ENCODE results near the gene GRK2.

The GRK2 gene

DNA sequence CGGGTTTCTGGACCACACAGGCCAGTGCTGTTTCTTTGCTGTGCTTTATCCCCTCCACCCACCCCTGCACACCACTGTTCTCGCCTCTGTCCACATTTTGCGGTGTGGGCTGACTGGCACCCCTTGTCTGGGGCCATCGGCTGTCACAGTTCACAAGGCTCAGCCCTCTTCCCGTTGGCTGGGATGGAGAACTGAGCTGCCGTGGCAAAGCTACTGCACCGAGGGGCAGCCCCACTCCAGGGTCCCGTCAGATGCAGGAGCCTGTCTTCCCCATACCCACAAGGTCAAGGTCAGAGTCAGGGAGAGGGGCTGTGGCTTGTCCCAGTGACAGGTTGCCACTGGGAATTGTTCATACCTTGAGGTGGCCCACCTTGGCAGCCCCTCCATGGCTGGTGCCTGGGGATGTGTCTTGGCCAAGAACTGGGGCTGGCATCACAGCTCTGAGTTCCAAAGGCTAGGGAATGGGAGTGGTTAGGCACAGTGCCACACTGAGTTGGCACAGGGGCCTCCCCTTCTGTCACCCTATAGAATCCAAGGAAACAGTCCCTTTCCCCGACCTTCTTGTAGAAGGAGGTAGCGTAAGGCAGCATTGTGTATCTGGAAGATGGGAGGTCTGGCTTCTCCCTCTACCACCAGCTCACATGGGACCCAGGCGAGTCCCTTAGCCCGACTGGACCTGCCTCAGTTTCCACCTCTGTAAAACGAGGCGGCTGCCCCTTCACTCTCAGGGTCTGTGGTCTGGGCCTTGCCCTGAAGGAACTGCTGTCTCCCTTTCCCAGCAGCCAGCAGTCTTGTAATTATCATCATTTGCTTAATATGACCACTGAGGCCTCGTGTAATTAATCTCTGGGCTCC, 3.4 kb downstream of the GRK2 start:
- no peak for DNase-seq (ENCODE audit: low read depth in 1 of 2, low spot score in 1 of 2)

GRCh38 chr11:67270256-67271204, 4.3 kb downstream of the GRK2 start:
- no peak for DNase-seq (ENCODE audit: low read depth in 1 of 2, low spot score in 1 of 2)

- no peak for DNase-seq (ENCODE audit: low read depth in 1 of 2, low spot score in 1 of 2)
These were observed 4.9 kb downstream of the GRK2 start for GRCh38 chr11:67271205-67271540.

GRCh38 chr11:67271541-67272284, 5.4 kb downstream of the GRK2 start:
- no peak for DNase-seq (ENCODE audit: low read depth in 1 of 2, low spot score in 1 of 2)

- no peak for DNase-seq (ENCODE audit: low read depth in 1 of 2, low spot score in 1 of 2)
These were observed 6.3 kb downstream of the GRK2 start for GRCh38 chr11:67272327-67273259.

GRCh38 chr11:67273260-67273990, 7.2 kb downstream of the GRK2 start:
- no peak for DNase-seq (ENCODE audit: low read depth in 1 of 2, low spot score in 1 of 2)

GRCh38 chr11:67274768-67275605, 8.7 kb downstream of the GRK2 start:
- no peak for DNase-seq (ENCODE audit: low read depth in 1 of 2, low spot score in 1 of 2)

- DNase-seq (ENCODE audit: low read depth in 1 of 2, low spot score in 1 of 2) = no peak
These were observed 9.5 kb downstream of the GRK2 start for GRCh38 chr11:67275606-67276409.

- no peak for DNase-seq (ENCODE audit: low read depth in 1 of 2, low spot score in 1 of 2)
These were observed 10.5 kb downstream of the GRK2 start for GRCh38 chr11:67276781-67277230.

DNA sequence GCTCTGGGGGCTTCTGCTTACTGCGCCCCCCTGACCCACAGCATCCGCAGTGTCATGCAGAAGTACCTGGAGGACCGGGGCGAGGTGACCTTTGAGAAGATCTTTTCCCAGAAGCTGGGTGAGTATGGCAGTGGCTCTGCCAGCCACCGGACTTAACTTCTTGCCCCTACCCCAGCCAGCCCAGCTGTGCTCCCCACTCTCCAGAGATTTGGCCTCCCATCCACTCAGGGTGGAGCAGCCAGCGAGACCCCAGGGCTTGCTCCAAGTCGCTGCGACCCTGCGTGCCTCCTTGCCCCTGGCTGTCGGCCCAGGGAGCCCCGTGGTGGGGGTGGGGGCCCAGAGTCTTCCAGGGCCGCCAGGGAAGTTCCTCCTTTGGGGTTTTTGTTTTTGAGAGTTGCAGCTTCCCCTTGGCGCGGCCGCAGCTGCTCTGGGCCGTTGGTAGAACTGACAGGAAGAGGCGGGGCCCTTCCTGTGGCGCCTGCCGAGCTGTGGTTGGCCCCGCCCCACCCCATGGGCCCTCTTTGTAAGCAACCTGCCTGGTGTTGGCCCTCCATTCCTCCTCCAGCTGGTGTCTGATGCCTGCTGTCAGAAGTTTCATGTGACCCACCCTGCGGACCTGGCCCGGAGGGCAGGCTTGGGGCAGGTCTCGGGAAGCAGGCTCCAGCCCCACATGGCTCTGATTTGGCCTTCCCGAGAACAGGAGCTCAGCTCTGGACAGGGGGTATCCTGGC, 11.1 kb downstream of the GRK2 start:
- DNase-seq (ENCODE audit: low read depth in 1 of 2, low spot score in 1 of 2) = peak; percentile 80 to 84

DNA sequence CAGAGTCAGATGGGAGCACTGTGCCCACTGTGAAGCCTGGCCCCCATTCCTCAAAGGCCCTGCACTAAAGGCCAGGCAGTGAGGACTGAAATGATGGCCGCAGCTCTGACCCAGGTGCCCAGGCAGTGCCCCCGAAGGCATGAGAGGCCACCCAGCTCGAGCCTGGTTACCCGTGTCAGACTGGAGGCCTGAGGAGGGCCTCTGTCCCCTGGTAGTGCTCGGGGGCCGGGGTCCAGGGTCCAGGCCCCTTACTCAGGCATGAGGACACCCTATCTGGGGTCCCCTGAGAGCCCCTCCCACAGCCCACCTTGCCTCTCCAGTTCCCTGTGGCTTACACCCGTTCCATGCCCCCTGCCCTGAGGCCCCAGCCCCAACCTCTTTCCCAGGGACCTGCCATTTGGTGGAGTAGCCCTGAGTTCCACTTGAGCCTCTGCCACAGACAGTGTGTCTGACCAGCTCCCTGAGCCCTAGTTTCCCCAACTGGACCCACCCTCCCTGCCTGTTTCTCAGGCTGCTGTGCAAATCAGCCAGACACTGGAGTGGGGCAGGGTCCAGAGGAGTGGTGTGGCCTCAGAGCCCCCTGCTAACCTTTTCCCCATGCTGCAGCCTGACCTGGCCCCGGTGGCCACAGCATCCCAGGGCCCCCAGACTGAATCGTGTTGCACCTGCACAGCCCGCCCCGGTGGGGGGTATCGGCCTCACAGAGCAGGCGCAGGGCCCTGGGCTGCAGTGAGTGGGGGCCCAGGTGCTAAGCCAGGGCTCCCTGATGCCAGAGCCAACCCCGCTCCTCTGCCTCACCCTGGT, 12.1 kb downstream of the GRK2 start:
- DNase-seq (ENCODE audit: low read depth in 1 of 2, low spot score in 1 of 2) = no peak

DNA sequence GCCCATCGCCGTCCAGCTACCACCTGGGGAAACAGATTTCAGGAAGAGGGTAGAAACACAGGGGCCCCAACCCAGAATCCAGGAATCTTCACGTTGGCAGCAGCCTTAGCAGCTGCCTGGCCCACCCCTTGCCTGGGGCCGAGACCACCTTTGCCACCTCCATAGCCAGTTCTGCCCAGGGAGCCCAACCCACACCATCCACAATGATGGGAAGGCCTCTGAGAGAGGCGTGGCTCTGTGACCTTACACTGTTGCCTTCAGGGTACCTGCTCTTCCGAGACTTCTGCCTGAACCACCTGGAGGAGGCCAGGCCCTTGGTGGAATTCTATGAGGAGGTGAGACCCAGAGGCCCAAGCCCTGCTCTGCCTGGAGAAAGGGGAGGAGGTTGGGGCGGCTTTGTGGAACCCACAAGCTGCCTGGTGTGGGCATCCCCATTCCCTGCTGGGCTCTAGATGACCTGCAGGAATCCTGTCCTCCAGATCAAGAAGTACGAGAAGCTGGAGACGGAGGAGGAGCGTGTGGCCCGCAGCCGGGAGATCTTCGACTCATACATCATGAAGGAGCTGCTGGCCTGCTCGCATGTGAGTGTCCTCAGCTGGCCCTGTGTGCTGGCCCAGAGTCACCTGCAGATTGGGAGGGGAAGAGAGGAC, 12.8 kb downstream of the GRK2 start:
- no peak for DNase-seq (ENCODE audit: low read depth in 1 of 2, low spot score in 1 of 2)

DNA sequence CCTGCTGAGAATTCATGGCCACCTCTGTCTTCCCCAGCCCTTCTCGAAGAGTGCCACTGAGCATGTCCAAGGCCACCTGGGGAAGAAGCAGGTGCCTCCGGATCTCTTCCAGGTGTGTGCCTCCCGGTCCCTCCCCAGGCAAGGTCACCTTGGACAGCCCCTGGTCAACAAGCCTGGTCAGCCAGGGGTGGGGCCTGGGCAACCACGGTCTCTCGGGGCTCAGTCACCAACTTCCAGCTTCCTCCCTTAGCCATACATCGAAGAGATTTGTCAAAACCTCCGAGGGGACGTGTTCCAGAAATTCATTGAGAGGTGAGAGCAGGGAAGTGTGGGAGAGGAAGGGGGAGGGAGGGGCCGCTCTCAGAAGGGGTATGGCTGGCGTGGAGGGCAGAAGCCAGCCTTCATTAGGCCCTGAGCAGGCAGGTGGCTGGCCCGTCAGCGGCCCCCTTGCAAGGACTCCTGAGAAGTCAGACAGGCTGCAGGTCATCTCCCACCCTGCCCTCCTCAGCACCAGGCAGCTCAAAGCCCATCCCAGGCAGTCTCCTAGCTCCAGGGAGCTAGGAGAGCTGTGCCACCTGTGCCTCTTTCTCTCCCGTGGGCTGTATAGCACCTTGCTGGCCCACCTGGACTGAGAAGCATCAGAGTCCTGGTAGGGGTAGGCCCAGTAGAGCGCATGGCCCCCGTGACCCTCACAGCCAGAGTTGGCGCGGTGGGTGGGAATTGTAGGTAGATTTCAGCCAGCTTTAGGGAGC, 13.5 kb downstream of the GRK2 start:
- no peak for DNase-seq (ENCODE audit: low read depth in 1 of 2, low spot score in 1 of 2)

DNA sequence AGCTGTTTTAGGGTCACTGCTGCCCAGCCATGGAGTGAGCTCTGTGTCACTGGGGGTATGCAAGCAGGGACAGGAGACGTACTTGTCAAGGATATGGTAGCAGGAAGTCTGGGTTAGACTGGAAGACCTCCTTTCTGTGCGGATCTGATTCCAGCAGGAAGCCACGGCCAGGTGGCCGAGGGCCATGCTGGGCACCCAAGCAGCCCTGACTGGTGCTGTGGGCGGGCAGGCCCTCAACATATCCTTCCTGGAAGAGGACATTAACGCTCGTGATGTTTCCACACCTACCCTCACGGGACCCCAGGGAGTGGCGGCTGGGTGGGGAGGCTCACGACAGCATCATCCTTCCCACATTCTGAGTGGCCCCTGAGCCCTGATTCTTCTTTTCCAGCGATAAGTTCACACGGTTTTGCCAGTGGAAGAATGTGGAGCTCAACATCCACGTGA, 14.1 kb downstream of the GRK2 start:
- no peak for DNase-seq (ENCODE audit: low read depth in 1 of 2, low spot score in 1 of 2)

Measured in stimulated activated CD4-positive, alpha-beta T cell treated with anti-CD3 and anti-CD28 coated beads, Interleukin-15, amount 100 ng/mL, for 1 hour (primary cell).